Mesothelial cell of epicardium (in vitro differentiated cells): ENCODE data around the gene CSAG3. TPM values are rescaled to one million over a fixed set of nuclear protein-coding genes. Genes with fewer than 3 reads are reported as not detected.
"Not testable (repeated sequence)": the region's sequence is repeated elsewhere in the genome, so short reads cannot be mapped to it uniquely, and the experiment has no call there.

Experiments
- DNase-seq, 2 experiments: peaks; one replicate each; pipeline ENCODE4 v3.0.0; 2021; ENCODE audit warnings: low spot score in 2 of 2; ENCODE audit not compliant: unreplicated experiment in 2 of 2
- H3K27ac Mint-ChIP-seq: 2 replicates; pipeline ENCODE4 v1.8.0; 2021; ENCODE audit warnings: mixed read lengths
- H3K27me3 Mint-ChIP-seq: 2 replicates; pipeline ENCODE4 v1.8.0; 2021; ENCODE audit warnings: low read depth, mixed read lengths
- H3K36me3 Mint-ChIP-seq: 2 replicates; pipeline ENCODE4 v1.8.0; 2021; ENCODE audit warnings: mixed read lengths
- H3K4me1 Mint-ChIP-seq: 2 replicates; pipeline ENCODE4 v1.8.0; 2021; ENCODE audit warnings: mixed read lengths
- H3K4me3 Mint-ChIP-seq: 2 replicates; pipeline ENCODE4 v1.8.0; 2021; ENCODE audit warnings: mild to moderate bottlenecking, moderate library complexity, mixed read lengths
- H3K9me3 Mint-ChIP-seq: 2 replicates; pipeline ENCODE4 v1.8.0; 2021; ENCODE audit warnings: mixed read lengths
- total RNA-seq: library from RNA; stranded (reverse); gene quantifications from 3 replicates; pipeline ENCODE4 v1.2.1, GENCODE V29; 2021
- TF ChIP-seq, protein P1 (sequence below): fragments of 200-600 bp; sonication (generic); IDR thresholded peaks from one replicate; pipeline ENCODE4 v1.5.0; 2021; ENCODE audit warnings: antibody characterized with exemption; ENCODE audit not compliant: unreplicated experiment

Gene CSAG3
- not detected in 3 replicates for total RNA-seq

DNA sequence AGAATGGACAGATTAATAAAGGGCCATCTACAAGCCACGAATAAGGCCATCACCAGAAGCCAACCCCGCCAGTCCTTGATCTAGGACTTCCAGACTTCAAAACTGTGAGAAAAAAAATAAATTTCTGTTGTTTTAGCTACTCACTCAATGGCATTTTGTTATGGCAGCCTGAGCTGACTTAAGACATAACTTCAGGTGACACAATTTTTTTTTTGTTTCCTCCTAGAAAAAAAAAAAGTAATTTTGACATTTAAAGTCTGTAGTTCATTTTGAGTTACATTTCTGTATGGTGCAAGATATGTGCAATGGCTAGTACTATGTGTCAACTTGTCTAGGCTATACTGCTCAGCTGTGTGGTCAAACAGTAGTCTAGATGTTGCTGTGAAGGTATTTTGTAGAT is at the start of gene CSAG3:
CSAG3 (plus strand) TSS at position 301 of the 400 bp plus-strand sequence.
- not testable (repeated sequence) for H3K27me3 Mint-ChIP-seq, H3K4me1 Mint-ChIP-seq, DNase-seq, H3K27ac Mint-ChIP-seq, H3K9me3 Mint-ChIP-seq, H3K36me3 Mint-ChIP-seq, H3K4me3 Mint-ChIP-seq

DNA sequence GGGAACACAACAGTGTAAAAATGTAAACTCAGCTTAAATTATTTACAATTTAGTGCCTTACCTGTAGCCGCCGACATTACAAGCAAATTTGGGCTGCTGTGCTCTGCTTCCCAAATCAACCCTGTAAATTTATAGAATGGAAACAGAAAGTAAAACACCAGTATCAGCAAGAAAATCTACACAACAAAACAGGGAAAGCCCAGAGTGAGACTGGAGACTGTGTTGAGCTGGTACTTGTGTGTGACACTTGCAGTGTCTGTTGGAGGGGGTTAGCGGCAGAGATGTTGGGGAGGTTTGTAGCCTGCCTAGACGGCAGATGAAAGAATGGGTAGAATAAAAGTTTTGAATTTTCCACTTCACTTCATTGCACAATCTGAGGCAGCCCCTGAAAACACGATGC is 45.8 kb upstream of the CSAG3 start:
- H3K4me1 Mint-ChIP-seq, H3K27me3 Mint-ChIP-seq, H3K4me3 Mint-ChIP-seq, H3K36me3 Mint-ChIP-seq, H3K9me3 Mint-ChIP-seq, H3K27ac Mint-ChIP-seq, DNase-seq: not testable (repeated sequence)

DNA sequence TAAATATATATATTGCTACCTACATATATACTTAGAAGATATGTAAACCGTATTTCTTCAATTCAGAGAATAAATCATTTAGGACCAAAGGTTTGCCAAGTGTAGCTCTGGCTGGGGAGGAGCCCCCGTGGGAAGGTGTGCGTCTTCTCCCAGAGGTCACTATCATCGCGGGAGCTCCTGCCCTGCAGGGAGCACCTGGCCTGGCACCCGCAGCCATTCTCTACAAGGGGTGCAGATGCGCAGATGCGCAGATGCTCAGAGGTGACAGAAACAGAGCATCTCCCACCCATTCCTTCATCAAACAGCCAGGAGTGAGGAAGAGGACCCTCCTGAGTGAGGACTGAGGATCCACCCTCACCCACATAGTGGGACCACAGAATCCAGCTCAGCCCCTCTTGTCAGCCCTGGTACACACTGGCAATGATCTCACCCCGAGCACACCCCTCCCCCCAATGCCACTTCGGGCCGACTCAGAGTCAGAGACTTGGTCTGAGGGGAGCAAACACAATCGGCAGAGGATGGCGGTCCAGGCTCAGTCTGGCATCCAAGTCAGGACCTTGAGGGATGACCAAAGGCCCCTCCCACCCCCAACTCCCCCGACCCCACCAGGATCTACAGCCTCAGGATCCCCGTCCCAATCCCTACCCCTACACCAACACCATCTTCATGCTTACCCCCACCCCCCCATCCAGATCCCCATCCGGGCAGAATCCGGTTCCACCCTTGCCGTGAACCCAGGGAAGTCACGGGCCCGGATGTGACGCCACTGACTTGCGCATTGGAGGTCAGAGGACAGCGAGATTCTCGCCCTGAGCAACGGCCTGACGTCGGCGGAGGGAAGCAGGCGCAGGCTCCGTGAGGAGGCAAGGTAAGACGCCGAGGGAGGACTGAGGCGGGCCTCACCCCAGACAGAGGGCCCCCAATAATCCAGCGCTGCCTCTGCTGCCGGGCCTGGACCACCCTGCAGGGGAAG is 44.9 kb upstream of the CSAG3 start, which contains the start of gene MAGEA2B:
MAGEA2B (plus strand) TSS at position 814 of the 973 bp plus-strand sequence. CDS start 2,479 bp downstream, outside the sequence.
- not testable (repeated sequence) for H3K27ac Mint-ChIP-seq, H3K4me1 Mint-ChIP-seq, H3K4me3 Mint-ChIP-seq, H3K27me3 Mint-ChIP-seq, DNase-seq, H3K36me3 Mint-ChIP-seq, H3K9me3 Mint-ChIP-seq

DNA sequence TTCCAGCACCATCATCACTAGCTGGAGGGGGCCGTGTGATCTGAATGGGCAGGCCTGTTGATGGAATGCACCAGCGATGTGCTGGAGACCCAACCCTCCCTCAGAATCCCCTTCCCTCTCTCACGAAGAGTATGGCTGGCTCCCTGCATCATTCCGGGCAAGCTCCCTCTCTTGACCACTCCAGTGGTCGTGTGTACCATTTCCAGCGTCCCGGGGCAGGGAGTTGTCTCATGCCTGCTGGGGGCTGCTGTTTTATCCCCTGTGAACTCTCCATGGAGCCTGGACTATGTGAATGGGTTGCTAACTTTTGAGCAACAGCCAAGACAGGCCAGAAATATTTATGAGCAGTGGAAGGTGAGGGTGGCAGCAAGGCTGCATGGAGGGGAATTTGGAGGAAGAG is 33.6 kb upstream of the CSAG3 start:
- DNase-seq = no peak
- Mint-ChIP-seq H3K27me3 (peaks cover 9% of the 10 kb centered on the region), H3K4me3 (no peak overlapping the region), H3K36me3 (no peaks in the 10 kb centered on the region), H3K4me1 (no peaks in the 10 kb centered on the region), H3K9me3 (peaks cover 26% of the 10 kb centered on the region), H3K27ac (no peak overlapping the region)
- TF ChIP-seq, protein P1, sequence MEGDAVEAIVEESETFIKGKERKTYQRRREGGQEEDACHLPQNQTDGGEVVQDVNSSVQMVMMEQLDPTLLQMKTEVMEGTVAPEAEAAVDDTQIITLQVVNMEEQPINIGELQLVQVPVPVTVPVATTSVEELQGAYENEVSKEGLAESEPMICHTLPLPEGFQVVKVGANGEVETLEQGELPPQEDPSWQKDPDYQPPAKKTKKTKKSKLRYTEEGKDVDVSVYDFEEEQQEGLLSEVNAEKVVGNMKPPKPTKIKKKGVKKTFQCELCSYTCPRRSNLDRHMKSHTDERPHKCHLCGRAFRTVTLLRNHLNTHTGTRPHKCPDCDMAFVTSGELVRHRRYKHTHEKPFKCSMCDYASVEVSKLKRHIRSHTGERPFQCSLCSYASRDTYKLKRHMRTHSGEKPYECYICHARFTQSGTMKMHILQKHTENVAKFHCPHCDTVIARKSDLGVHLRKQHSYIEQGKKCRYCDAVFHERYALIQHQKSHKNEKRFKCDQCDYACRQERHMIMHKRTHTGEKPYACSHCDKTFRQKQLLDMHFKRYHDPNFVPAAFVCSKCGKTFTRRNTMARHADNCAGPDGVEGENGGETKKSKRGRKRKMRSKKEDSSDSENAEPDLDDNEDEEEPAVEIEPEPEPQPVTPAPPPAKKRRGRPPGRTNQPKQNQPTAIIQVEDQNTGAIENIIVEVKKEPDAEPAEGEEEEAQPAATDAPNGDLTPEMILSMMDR = no peak

DNA sequence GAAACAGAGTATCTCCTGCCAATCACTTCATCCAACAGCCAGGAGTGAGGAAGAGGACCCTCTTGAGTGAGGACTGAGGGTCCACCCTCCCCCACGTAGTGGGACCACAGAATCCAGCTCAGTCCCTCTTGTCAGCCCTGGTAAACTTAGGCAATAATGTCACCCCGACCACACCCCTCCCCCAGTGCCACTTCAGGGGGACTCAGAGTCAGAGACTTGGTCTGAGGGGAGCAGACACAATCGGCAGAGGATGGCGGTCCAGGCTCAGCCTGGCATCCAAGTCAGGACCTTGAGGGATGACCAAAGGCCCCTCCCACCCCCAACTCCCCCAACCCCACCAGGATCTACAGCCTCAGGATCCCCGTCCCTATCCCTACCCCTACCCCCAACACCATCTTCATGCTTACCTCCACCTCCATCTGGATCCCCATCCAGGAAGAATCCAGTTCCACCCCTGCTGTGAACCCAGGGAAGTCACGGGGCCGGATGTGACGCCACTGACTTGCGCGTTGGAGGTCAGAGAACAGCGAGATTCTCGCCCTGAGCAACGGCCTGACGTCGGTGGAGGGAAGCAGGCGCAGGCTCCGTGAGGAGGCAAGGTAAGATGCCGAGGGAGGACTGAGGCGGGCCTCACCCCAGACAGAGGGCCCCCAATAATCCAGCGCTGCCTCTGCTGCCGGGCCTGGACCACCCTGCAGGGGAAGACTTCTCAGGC is 25.6 kb upstream of the CSAG3 start, which contains the start of the genes CSAG1 and MAGEA12:
CSAG1 (minus strand) TSS at position 461 of the 715 bp plus-strand sequence. CDS start 1,261 bp downstream, outside the sequence.
MAGEA12 (plus strand) TSS at position 497 of the 715 bp plus-strand sequence. CDS start 2,405 bp downstream, outside the sequence.
- Mint-ChIP-seq H3K36me3 (no peaks in the 10 kb centered on the region), H3K27ac (no peak within 1 kb of the TSS), H3K27me3 (peaks cover 16% of the 10 kb centered on the region), H3K4me1 (no peaks in the 10 kb centered on the region), H3K9me3 (peaks cover 11% of the 10 kb centered on the region), H3K4me3 (no peak within 1 kb of the TSS)
- TF ChIP-seq, protein P1 = no peak
- DNase-seq = no peak

DNA sequence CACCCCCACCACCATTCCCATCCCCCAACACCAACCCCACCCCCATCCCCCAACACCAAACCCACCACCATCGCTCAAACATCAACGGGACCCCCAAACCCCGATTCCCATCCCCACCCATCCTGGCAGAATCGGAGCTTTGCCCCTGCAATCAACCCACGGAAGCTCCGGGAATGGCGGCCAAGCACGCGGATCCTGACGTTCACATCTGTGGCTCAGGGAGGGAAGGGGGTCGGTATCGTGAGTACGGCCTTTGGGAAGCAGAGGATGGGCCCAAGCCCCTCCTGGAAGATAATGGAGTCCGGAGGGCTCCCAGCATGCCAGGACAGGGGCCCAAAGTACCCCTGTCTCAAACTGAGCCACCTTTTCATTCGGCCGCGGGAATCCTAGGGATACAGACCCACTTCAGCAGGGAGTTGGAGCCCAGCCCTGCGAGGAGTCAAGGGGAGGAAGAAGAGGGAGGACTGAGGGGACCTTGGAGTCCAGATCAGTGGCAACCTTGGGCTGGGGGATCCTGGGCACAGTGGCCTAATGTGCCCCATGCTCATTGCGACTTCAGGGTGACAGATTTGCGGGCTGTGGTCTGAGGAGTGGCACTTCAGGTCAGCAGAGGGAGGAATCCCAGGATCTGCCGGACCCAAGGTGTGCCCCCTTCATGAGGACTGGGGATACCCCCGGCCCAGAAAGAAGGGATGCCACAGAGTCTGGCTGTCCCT is 24.7 kb upstream of the CSAG3 start:
- not testable (repeated sequence) for H3K27ac Mint-ChIP-seq, DNase-seq

DNA sequence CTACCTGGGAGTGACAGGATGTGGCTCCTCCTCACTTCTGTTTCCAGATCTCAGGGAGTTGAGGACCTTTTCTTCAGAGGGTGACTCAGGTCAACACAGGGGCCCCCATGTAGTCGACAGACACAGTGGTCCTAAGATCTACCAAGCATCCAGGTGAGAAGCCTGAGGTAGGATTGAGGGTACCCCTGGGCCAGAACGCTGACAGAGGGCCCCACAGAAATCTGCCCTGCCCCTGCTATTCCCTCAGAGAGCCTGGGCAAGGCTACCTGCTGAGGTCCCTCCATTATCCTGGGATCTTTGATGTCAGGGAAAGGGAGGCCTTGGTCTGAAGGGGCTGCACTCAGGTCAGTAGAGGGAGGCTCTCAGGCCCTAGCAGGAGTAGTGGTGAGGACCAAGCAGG is 23.9 kb upstream of the CSAG3 start:
- H3K4me3 Mint-ChIP-seq = no peak overlapping the region
- no peak overlapping the region for H3K27ac Mint-ChIP-seq
- H3K4me1 Mint-ChIP-seq = no peaks in the 10 kb centered on the region
- DNase-seq = no peak
- TF ChIP-seq, protein P1 = no peak
- no peaks in the 10 kb centered on the region for H3K36me3 Mint-ChIP-seq
- peaks cover 13% of the 10 kb centered on the region for H3K9me3 Mint-ChIP-seq
- peaks cover 12% of the 10 kb centered on the region for H3K27me3 Mint-ChIP-seq

More for the DNA sequence above, 24.7 kb upstream of the CSAG3 start:
- H3K36me3 Mint-ChIP-seq, H3K4me1 Mint-ChIP-seq, H3K4me3 Mint-ChIP-seq: not testable (repeated sequence)
- Mint-ChIP-seq H3K9me3 (peaks cover 11% of the 10 kb centered on the region), H3K27me3 (peaks cover 13% of the 10 kb centered on the region)
